ENCODE data around the gene SMIM41. TPM values are rescaled to one million over a fixed set of nuclear protein-coding genes. Genes with fewer than 3 reads are reported as not detected.
A peak's percentile ranks its signal among the peaks of the same experiment; 100 is the strongest.

The SMIM41 gene
- total RNA-seq, 1 donor from 2014 or later, result 7.9 TPM

DNA sequence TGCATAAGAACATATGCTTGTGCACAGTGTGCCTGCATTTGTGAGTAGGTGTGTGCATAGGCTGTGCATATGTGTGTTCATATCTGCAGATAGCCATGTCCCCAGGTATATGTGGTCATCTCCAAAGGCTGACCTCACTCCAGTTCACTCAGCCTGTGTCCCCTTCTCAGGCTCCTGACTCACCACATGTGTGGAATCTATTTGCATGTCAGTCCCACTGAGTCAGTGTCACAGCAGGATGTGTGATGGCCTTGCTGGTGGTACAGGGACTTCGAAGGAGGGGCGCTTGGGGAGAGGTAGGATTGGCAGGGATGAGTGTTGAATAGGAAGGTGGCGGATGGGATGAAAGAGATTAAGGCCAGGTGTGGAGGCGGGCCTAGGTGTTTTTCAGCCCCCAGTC is 76.8 kb downstream of the SMIM41 start:
- no peak for DNase-seq (ENCODE audit: low spot score in 2 of 2)
- Histone ChIP-seq H3K27ac (no peak overlapping the region), H3K4me3 (no peak overlapping the region), H3K36me3 (no peaks in the 10 kb centered on the region), H3K9me3 (no peaks in the 10 kb centered on the region), H3K4me1 (peaks cover 0 to 6% of the 10 kb centered on the region in 2 donors), H3K27me3 (no peaks in the 10 kb centered on the region)
- intact Hi-C loops (cut with DNase I), result loop anchor here (2.0 to 5.0 kb wide), 3 partner anchors 122 to 824 kb away; no protein-coding TSS in a partner anchor
- TF ChIP-seq, protein P1, sequence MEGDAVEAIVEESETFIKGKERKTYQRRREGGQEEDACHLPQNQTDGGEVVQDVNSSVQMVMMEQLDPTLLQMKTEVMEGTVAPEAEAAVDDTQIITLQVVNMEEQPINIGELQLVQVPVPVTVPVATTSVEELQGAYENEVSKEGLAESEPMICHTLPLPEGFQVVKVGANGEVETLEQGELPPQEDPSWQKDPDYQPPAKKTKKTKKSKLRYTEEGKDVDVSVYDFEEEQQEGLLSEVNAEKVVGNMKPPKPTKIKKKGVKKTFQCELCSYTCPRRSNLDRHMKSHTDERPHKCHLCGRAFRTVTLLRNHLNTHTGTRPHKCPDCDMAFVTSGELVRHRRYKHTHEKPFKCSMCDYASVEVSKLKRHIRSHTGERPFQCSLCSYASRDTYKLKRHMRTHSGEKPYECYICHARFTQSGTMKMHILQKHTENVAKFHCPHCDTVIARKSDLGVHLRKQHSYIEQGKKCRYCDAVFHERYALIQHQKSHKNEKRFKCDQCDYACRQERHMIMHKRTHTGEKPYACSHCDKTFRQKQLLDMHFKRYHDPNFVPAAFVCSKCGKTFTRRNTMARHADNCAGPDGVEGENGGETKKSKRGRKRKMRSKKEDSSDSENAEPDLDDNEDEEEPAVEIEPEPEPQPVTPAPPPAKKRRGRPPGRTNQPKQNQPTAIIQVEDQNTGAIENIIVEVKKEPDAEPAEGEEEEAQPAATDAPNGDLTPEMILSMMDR (IDR thresholded peaks at IDR 0.05), result no peak

DNA sequence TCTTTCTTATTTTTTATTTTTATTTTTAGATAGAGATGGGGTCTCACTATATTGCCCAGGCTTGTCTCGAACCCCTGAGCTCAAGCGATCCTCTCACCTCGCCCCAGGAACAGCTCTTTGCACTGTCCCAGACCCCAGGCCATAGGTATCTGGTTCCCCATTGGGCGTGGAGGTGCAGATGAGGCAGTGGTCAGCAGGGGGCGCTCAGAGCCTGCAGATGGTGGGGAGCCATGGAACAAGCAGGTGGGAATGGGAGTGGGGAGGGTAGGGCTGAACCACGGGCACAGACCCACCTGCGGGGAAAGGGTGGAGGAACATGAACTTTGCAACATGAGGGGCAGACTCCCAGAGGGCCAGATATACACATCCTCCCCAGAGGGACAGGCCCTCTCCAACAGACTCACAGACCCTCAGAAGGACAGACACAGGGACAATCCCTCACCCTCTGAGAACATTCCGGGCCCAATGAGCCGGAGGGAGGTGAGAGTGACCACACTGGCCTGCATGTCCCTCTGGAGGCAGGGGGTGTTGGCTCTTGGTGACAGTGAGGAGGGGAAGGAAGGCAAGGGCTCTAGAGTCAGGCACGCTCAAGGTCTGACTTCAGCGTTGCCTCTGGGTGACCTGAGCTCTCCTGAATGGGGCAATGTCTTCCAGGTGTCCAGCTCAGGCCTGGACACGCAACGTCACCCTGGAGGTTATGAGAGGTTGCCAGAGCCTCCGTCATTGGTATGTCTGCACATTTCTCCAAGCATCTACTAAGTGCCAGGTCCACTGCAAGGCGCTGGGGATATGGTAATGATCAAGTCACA is 77.5 kb downstream of the SMIM41 start:
- Histone ChIP-seq H3K27ac (no peak overlapping the region), H3K4me3 (no peak overlapping the region), H3K4me1 (peaks cover 0 to 6% of the 10 kb centered on the region in 2 donors), H3K9me3 (no peaks in the 10 kb centered on the region), H3K27me3 (no peaks in the 10 kb centered on the region), H3K36me3 (no peaks in the 10 kb centered on the region)
- DNase-seq (ENCODE audit: low spot score in 2 of 2), result peak in 1 of 2 donors; percentile 88
- intact Hi-C loops (cut with DNase I), result loop anchor here (1.0 to 5.0 kb wide), 4 partner anchors 122 to 824 kb away; no protein-coding TSS in a partner anchor
- TF ChIP-seq, protein P1 (IDR thresholded peaks at IDR 0.05), result peak; percentile 87 to 98 (median 95)

DNA sequence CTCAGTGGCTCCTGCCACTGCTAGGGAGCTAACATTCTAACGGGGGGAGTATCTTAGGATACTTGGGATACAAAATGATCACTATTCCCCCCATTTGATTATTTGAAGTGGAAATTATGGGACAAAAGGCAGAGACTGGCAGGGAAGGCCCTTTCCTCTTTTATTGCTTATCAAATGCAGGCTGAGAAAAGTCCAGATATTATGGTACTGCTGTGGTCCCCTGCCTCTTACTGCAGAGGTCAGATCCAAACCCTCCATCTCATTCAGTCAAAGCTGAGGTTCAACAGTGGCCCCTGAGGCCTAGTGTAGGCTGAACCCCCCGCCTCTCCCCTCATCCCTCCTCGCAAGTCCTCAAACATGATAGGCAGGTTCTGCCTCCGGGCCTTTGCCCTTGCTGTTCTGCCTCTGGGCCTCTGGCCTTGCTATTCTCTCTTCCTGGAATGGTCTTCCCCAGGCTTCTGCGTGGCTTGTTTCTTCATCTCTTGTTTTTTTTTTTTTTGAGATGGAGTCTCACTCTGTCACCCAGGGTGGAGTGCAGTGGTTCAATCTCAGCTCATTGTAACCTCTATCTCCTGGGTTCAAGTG is 78.2 kb downstream of the SMIM41 start:
- H3K36me3 ChIP-seq, result no peaks in the 10 kb centered on the region
- H3K9me3 ChIP-seq, result no peaks in the 10 kb centered on the region
- no peak overlapping the region for H3K27ac ChIP-seq
- TF ChIP-seq, protein P1 (IDR thresholded peaks at IDR 0.05), result no peak
- H3K27me3 ChIP-seq, result no peaks in the 10 kb centered on the region
- H3K4me3 ChIP-seq, result no peak overlapping the region
- DNase-seq (ENCODE audit: low spot score in 2 of 2), result no peak
- peaks cover 0 to 1% of the 10 kb centered on the region in 2 donors for H3K4me1 ChIP-seq
- intact Hi-C loops (cut with DNase I), result loop anchor here (1.0 to 5.0 kb wide), 4 partner anchors 121 to 823 kb away; no protein-coding TSS in a partner anchor

Other genes with a start within 250 kb of the SMIM41 start
- gene FIGNL2, start 231.0 kb upstream of the SMIM41 start, total RNA-seq, result not detected
- not detected for gene ANKRD33, start 191.6 kb upstream of the SMIM41 start, total RNA-seq
- gene ACVRL1, start 172.2 kb upstream of the SMIM41 start, total RNA-seq, result 308 TPM
- gene ACVR1B, start 128.0 kb upstream of the SMIM41 start, total RNA-seq, result 18.7 TPM
- gene TAMALIN, start 72.8 kb upstream of the SMIM41 start, total RNA-seq, result 32.6 TPM
- 722 TPM for gene NR4A1, start 28.3 kb upstream of the SMIM41 start, total RNA-seq
- 39.8 TPM for gene ATG101, start 9.7 kb upstream of the SMIM41 start, total RNA-seq
- not detected for gene KRT80, start 112.3 kb downstream of the SMIM41 start, total RNA-seq
- 153 TPM for gene KRT7, start 153.5 kb downstream of the SMIM41 start, total RNA-seq
- gene KRT86, start 194.9 kb downstream of the SMIM41 start, total RNA-seq, result 0.96 TPM
- gene KRT81, start 211.8 kb downstream of the SMIM41 start, total RNA-seq, result not detected
- gene KRT83, start 241.7 kb downstream of the SMIM41 start, total RNA-seq, result not detected

All from ascending aorta (tissue), 2 donors.